ENCODE measurements around the gene TUT4. TPM values are rescaled to one million over a fixed set of nuclear protein-coding genes. Genes with fewer than 3 reads are reported as not detected.
A peak's percentile ranks its signal among the peaks of the same experiment; 100 is the strongest.

The TUT4 gene
- total RNA-seq, 1 donor from 2014 or later: 130 TPM

GRCh38 chr1:52477876-52478275, 75.0 kb downstream of the TUT4 start:
- FAIRE-seq (no peak), DNase-seq (ENCODE audit: low spot score in 2 of 2) (no peak)

GRCh38 chr1:52476943-52477342, 75.9 kb downstream of the TUT4 start:
- peak; percentile 80 for FAIRE-seq
- no peak for DNase-seq (ENCODE audit: low spot score in 2 of 2)

- DNase-seq (ENCODE audit: low spot score in 2 of 2) (no peak), FAIRE-seq (no peak)
Measured at GRCh38 chr1:52474807-52475206, 78.1 kb downstream of the TUT4 start.

GRCh38 chr1:52473039-52473438, 79.9 kb downstream of the TUT4 start:
- FAIRE-seq (no peak), DNase-seq (ENCODE audit: low spot score in 2 of 2) (no peak)

- peak; percentile 37 for FAIRE-seq
- DNase-seq (ENCODE audit: low spot score in 2 of 2): no peak
Measured at GRCh38 chr1:52472384-52472783, 80.5 kb downstream of the TUT4 start.

- FAIRE-seq (no peak), DNase-seq (ENCODE audit: low spot score in 2 of 2) (no peak)
Measured at GRCh38 chr1:52469108-52469507, 83.8 kb downstream of the TUT4 start.

- DNase-seq (ENCODE audit: low spot score in 2 of 2): no peak
- no peak for FAIRE-seq
Measured at GRCh38 chr1:52463891-52464290, 89.0 kb downstream of the TUT4 start.

GRCh38 chr1:52461821-52462220, 91.1 kb downstream of the TUT4 start:
- DNase-seq (ENCODE audit: low spot score in 2 of 2) (no peak), FAIRE-seq (no peak)

GRCh38 chr1:52460694-52461093, 92.2 kb downstream of the TUT4 start:
- DNase-seq (ENCODE audit: low spot score in 2 of 2) (no peak), FAIRE-seq (no peak)

GRCh38 chr1:52455686-52456085, 97.2 kb downstream of the TUT4 start:
- FAIRE-seq (no peak), DNase-seq (ENCODE audit: low spot score in 2 of 2) (no peak)

GRCh38 chr1:52454779-52455178, 98.1 kb downstream of the TUT4 start:
- FAIRE-seq (no peak), DNase-seq (ENCODE audit: low spot score in 2 of 2) (no peak)

GRCh38 chr1:52454127-52454526, 98.8 kb downstream of the TUT4 start:
- no peak for DNase-seq (ENCODE audit: low spot score in 2 of 2)
- FAIRE-seq: no peak

- FAIRE-seq: no peak
Measured at GRCh38 chr1:52444463-52444862, 108.4 kb downstream of the TUT4 start.

GRCh38 chr1:52439976-52440375, 112.9 kb downstream of the TUT4 start:
- no peak for DNase-seq (ENCODE audit: low spot score in 2 of 2)
- no peak for FAIRE-seq

More at GRCh38 chr1:52444463-52444862, 108.4 kb downstream of the TUT4 start:
- no peak for DNase-seq (ENCODE audit: low spot score in 2 of 2)

- no peak for FAIRE-seq
- DNase-seq (ENCODE audit: low spot score in 2 of 2): no peak
Measured at GRCh38 chr1:52436817-52437216, 116.1 kb downstream of the TUT4 start.

- DNase-seq (ENCODE audit: low spot score in 2 of 2) (no peak), FAIRE-seq (no peak)
Measured at GRCh38 chr1:52435650-52436049, 117.2 kb downstream of the TUT4 start.

GRCh38 chr1:52435211-52435610, 117.7 kb downstream of the TUT4 start:
- FAIRE-seq (no peak), DNase-seq (ENCODE audit: low spot score in 2 of 2) (no peak)

- DNase-seq (ENCODE audit: low spot score in 2 of 2) (no peak), FAIRE-seq (no peak)
Measured at GRCh38 chr1:52432807-52433206, 120.1 kb downstream of the TUT4 start.

- no peak for DNase-seq (ENCODE audit: low spot score in 2 of 2)
- FAIRE-seq: no peak
Measured at GRCh38 chr1:52427152-52427551, 125.7 kb downstream of the TUT4 start.

GRCh38 chr1:52426371-52426770, 126.5 kb downstream of the TUT4 start:
- DNase-seq (ENCODE audit: low spot score in 2 of 2) (no peak), FAIRE-seq (no peak)

GRCh38 chr1:52424813-52425212, 128.1 kb downstream of the TUT4 start:
- FAIRE-seq (no peak), DNase-seq (ENCODE audit: low spot score in 2 of 2) (no peak)

GRCh38 chr1:52424231-52424636, 128.7 kb downstream of the TUT4 start:
- FAIRE-seq: no peak
- DNase-seq (ENCODE audit: low spot score in 2 of 2): no peak

- DNase-seq (ENCODE audit: low spot score in 2 of 2) (no peak), FAIRE-seq (no peak)
Measured at GRCh38 chr1:52423771-52424170, 129.1 kb downstream of the TUT4 start.
